ENCODE data around the gene PLSCR3. TPM values are rescaled to one million over a fixed set of nuclear protein-coding genes. Genes with fewer than 3 reads are reported as not detected.

PLSCR3 gene
- total RNA-seq, 2 experiments from 2014 or later, result 78.2 to 87.0 TPM

DNA sequence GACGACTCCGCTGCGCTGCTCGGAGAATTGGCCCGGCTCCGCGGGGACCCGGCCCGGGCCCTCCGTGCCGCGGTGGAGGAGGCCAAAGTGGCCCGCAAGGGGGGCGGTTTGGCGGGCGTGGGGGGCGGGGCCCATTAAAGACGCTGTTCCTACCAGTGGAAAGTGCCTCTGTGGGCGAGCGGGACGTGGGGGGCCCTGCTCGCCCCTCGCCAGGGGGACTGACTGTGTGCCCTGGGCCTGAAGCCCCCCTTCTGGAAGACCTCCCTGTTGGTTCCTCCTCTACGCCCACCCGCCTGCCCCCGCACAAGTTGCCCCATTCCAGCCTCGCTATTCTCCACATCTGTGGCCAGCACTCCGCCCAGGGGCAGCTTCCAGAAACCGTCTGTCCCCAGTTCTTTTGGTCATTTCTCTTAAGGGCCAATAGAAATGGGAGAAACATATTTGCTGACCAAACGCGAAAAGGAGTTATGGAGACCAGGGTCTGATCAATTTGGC lies 43.1 kb upstream of the PLSCR3 start:
- Mint-ChIP-seq H3K27ac (no peak overlapping the region), H3K4me1 (ENCODE audit: low read depth) (peaks cover 43% of the 10 kb centered on the region), H3K9me3 (no peaks in the 10 kb centered on the region), H3K4me3 (peak overlapping the region; percentile 66), H3K27me3 (peaks cover 33% of the 10 kb centered on the region), H3K36me3 (peaks cover 6% of the 10 kb centered on the region)
- ChIA-PET CTCF (interaction anchor here (0.5 to 5.0 kb wide), 27 partner anchors 9 to 656 kb away, joined by 3 to 71 read pairs (median 7); partner anchors contain the start of genes ACAP1, CHRNB1, NEURL4 and POLR2A), POLR2A (interaction anchor here (0.9 to 2.9 kb wide), 14 partner anchors 17 to 404 kb away, joined by 3 to 25 read pairs (median 4); partner anchors contain the start of genes POLR2A, TMEM256 and TP53)
- DNase-seq, result no peak
- intact Hi-C loops (cut with micrococcal nuclease), result loop anchor here (2.0 to 10.0 kb wide), 4 partner anchors 105 to 687 kb away; partner anchors contain the start of genes CTDNEP1, ELP5, FXR2 and HES7

DNA sequence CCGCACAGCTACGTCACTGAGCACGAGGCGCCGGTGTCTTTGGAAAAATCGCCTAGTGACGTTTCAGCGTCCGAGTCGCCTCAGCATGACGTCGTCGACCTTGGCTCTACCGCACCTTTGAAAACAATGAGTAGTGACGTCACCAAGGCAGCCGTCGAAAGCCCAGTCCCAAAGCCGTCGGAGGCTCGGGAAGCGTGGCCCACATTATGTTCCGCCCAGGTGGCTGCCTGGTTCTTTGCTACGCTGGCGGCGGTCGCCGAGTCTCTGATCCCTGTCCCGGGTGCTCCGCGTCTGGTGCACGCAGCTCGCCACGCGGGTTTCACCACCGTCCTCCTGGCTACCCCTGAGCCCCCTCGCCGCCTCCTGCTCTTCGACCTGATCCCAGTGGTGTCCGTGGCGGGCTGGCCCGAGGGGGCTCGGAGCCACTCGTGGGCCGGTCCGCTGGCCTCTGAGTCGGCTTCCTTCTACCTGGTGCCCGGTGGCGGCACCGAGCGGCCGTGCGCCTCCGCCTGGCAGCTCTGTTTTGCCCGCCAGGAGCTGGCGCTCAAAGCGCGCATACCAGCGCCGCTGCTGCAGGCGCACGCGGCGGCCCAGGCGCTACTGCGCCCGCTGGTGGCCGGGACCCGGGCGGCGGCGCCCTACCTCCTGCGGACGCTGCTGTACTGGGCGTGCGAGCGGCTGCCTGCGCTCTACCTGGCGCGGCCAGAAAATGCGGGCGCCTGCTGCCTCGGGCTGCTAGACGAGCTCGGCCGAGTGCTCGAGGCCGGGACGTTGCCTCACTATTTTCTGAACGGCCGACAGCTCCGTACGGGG lies 42.4 kb upstream of the PLSCR3 start:
- ChIA-PET POLR2A (interaction anchor here (0.6 to 2.9 kb wide), 19 partner anchors 7 to 405 kb away, joined by 3 to 25 read pairs (median 3); partner anchors contain the start of genes ACAP1, POLR2A, TMEM256 and TP53), CTCF (interaction anchor here (0.5 to 5.0 kb wide), 38 partner anchors 9 to 657 kb away, joined by 3 to 71 read pairs (median 6); partner anchors contain the start of genes ACAP1, CHRNB1, NEURL4 and PLSCR3)
- peak; percentile 89 for DNase-seq
- intact Hi-C loops (cut with micrococcal nuclease), result loop anchor here (2.0 to 10.0 kb wide), 4 partner anchors 104 to 688 kb away; partner anchors contain the start of genes CTDNEP1, ELP5, FXR2 and HES7
- H3K27me3 Mint-ChIP-seq, result peaks cover 28% of the 10 kb centered on the region
- peak overlapping the region; percentile 95 for H3K27ac Mint-ChIP-seq
- H3K9me3 Mint-ChIP-seq, result no peaks in the 10 kb centered on the region
- peak overlapping the region; percentile 91 for H3K4me3 Mint-ChIP-seq
- H3K4me1 Mint-ChIP-seq (ENCODE audit: low read depth), result peaks cover 43% of the 10 kb centered on the region
- peaks cover 6% of the 10 kb centered on the region for H3K36me3 Mint-ChIP-seq

DNA sequence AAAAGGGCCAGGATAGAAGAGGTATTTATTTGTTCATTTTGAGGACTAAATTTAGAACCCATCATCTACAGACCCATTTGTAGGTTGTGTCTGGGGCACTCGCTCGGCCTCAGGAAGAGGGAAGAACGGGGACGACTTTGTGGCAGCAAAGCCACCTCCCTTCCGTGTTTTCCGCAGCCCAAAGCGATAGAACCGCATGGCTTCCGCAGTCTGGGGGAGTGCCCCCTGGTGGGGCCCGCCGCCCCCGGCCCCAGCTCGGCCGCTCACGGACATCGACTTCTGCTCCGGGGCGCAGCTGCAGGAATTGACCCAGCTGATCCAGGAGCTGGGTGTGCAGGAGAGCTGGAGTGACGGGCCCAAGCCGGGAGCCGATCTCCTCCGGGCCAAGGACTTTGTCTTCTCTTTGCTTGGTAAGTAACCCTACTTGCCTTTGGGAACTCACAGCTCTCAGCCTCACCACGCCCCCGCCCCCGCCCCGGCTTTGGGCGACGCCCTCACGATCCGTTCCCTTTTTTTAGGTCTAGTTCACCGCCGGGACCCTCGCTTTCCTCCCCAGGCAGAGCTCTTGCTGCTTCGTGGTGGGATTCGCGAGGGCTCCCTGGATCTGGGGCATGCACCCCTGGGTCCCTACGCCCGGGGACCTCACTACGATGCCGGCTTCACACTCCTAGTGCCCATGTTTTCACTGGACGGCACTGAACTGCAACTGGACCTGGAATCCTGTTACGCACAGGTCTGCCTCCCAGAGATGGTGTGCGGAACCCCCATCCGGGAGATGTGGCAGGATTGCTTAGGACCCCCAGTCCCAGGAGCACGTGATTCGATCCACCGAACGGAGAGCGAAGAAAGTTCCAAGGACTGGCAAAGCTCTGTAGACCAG lies 41.6 kb upstream of the PLSCR3 start:
- intact Hi-C loops (cut with micrococcal nuclease), result loop anchor here (1.0 to 10.0 kb wide), 13 partner anchors 19 to 689 kb away; partner anchors contain the start of genes CTDNEP1, EIF5A, ELP5 and FXR2
- CTCF ChIA-PET, result interaction anchor here (0.7 to 5.0 kb wide), 31 partner anchors 10 to 390 kb away, joined by 3 to 71 read pairs (median 6); partner anchors contain the start of genes ACAP1, CHRNB1, PLSCR3 and POLR2A
- Mint-ChIP-seq H3K9me3 (no peaks in the 10 kb centered on the region), H3K4me1 (ENCODE audit: low read depth) (peaks cover 42% of the 10 kb centered on the region), H3K27me3 (peaks cover 22% of the 10 kb centered on the region), H3K27ac (peak overlapping the region; percentile 95), H3K36me3 (peaks cover 6% of the 10 kb centered on the region), H3K4me3 (peak overlapping the region; percentile 91)
- POLR2A ChIA-PET, result interaction anchor here (0.6 to 2.9 kb wide), 16 partner anchors 8 to 406 kb away, joined by 3 to 25 read pairs (median 4); partner anchors contain the start of genes ACAP1, MPDU1, POLR2A and TMEM256
- peak; percentile 74 for DNase-seq

DNA sequence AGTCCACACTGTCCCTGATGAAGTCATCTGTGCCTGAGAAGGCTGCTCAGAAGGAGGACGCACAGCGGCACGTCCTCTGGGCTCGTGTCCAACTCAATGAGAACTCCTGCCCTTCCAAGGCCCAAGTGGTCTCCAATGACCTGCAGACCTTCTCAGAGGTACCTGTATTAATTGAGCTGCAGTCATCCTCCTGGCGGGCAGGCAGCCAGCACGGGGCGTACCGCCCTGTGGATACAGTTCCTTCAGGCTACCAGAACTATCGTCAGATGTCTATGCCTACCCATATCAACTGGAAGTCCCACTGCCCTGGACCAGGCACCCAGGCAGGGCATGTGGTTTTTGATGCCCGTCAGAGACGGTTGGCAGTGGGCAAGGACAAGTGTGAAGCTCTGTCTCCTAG lies 38.0 kb upstream of the PLSCR3 start:
- H3K9me3 Mint-ChIP-seq, result no peaks in the 10 kb centered on the region
- intact Hi-C loops (cut with micrococcal nuclease), result loop anchor here (10.0 kb wide), 1 partner anchor 693 kb away; the partner anchor contains the start of gene HES7
- DNase-seq, result no peak
- H3K36me3 Mint-ChIP-seq, result peaks cover 1% of the 10 kb centered on the region
- no peaks in the 10 kb centered on the region for H3K27me3 Mint-ChIP-seq
- ChIA-PET CTCF (no interaction called here), POLR2A (no interaction called here)
- H3K4me3 Mint-ChIP-seq, result no peak overlapping the region
- no peak overlapping the region for H3K27ac Mint-ChIP-seq
- H3K4me1 Mint-ChIP-seq (ENCODE audit: low read depth), result peaks cover 14% of the 10 kb centered on the region

DNA sequence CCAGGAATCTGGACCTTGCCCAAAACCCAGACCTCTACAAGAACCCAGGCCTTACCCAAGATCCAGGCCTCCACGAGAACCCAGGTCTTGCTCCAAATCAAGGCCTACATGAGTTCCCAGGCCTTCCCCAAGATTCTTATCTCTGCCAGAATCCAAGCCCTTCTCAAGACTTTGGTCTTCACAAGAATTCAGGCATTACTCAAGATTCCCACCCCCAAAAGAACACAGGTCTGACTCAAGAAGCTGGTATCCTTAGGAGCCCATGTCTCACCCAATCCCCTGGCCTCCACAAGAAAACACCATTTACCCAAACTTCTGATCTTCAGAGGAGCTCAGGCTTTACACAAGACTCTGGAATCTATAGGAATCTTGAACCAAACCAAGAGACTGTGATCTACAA lies 36.9 kb upstream of the PLSCR3 start:
- no peak for DNase-seq
- H3K27ac Mint-ChIP-seq, result no peak overlapping the region
- CTCF ChIA-PET, result interaction anchor here (0.7 to 1.1 kb wide), 2 partner anchors 75 to 135 kb away, joined by 3 read pairs; no protein-coding TSS in a partner anchor
- no peak overlapping the region for H3K4me3 Mint-ChIP-seq
- no peaks in the 10 kb centered on the region for H3K36me3 Mint-ChIP-seq
- intact Hi-C loops (cut with micrococcal nuclease), result loop anchor here (10.0 kb wide), 1 partner anchor 694 kb away; the partner anchor contains the start of gene HES7
- peaks cover under 1% of the 10 kb centered on the region for H3K27me3 Mint-ChIP-seq
- no peaks in the 10 kb centered on the region for H3K9me3 Mint-ChIP-seq
- peaks cover 8% of the 10 kb centered on the region for H3K4me1 Mint-ChIP-seq (ENCODE audit: low read depth)
- POLR2A ChIA-PET, result no interaction called here

DNA sequence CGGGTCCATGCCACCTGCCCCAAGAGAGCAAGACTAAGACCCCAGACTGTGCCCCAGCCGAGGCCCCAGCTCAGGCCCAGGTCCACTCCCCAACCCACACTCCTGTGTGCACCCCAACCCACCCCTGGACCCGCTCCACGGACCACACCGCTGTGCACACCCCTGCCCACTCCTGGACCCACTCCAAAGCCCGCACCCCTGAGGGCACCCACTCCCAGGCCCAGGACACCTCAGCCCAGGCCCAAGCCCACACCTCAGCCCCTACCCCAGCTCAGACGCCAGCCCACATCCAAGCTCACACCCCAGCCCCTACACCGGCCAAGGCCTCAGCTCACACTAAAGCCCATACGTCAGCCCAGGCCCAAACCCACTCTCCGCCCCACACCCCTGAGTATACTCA lies 35.4 kb upstream of the PLSCR3 start:
- ChIA-PET POLR2A (no interaction called here), CTCF (no interaction called here)
- no peak overlapping the region for H3K27ac Mint-ChIP-seq
- intact Hi-C loops (cut with micrococcal nuclease), result loop anchor here (10.0 kb wide), 1 partner anchor 695 kb away; the partner anchor contains the start of gene HES7
- H3K4me1 Mint-ChIP-seq (ENCODE audit: low read depth), result no peaks in the 10 kb centered on the region
- no peaks in the 10 kb centered on the region for H3K36me3 Mint-ChIP-seq
- H3K4me3 Mint-ChIP-seq, result no peak overlapping the region
- no peak for DNase-seq
- H3K9me3 Mint-ChIP-seq, result no peaks in the 10 kb centered on the region
- H3K27me3 Mint-ChIP-seq, result peaks cover 2% of the 10 kb centered on the region

DNA sequence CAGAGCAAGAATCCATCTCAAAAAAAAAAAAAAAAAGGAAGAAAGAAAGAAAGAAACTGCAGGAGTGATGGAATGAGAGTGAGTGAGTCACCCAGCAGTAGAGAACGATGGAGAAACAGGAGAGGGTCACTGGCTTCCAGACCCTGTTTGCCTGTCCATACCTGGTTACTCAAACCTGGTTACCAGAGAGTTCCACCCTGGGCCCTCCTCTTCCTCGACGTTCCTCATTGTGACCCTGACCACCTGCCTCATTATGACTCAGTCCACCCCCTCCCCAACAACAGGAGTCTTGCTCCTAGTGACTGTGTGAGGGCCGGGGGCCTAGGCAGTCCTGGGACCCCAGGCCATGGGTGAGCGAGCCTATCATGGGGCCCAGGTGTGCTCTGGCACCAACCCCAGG lies 34.2 kb upstream of the PLSCR3 start, which contains the start of gene SPEM3:
Gene SPEM3, plus strand, starts transcription at position 301 of the 400 bp plus-strand sequence. Its CDS starts 46 bp downstream, at position 347.
- POLR2A ChIA-PET, result no interaction called here
- Mint-ChIP-seq H3K4me3 (no peak within 1 kb of the TSS), H3K27me3 (peaks cover 2% of the 10 kb centered on the region), H3K4me1 (ENCODE audit: low read depth) (no peaks in the 10 kb centered on the region), H3K27ac (no peak within 1 kb of the TSS), H3K36me3 (no peaks in the 10 kb centered on the region), H3K9me3 (no peaks in the 10 kb centered on the region)
- CTCF ChIA-PET, result no interaction called here
- intact Hi-C loops (cut with micrococcal nuclease), result no loop called here
- no peak for DNase-seq

DNA sequence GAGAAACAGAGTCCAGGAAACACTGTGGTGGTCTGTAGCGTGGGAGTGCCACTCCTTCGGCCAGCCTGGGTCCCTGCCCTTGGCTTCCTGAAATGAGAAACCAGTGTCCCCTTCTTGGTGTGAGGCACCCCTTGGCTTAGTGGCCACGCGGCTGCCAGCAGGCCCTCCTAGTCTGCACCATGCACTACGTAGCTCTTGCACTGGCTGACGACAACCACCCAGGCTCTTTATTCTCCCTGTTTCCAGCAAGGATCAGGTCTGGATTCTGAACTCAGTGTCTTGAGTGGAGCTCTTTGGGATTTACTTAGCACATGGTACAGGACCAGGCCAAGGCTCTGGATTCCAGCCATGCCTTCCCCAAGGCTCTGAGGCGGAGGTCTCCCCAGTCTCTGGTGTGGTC lies 33.2 kb upstream of the PLSCR3 start:
- Mint-ChIP-seq H3K9me3 (no peaks in the 10 kb centered on the region), H3K27ac (no peak overlapping the region), H3K27me3 (peaks cover 2% of the 10 kb centered on the region), H3K36me3 (no peaks in the 10 kb centered on the region), H3K4me3 (no peak overlapping the region), H3K4me1 (ENCODE audit: low read depth) (no peaks in the 10 kb centered on the region)
- POLR2A ChIA-PET, result no interaction called here
- intact Hi-C loops (cut with micrococcal nuclease), result no loop called here
- no peak for DNase-seq
- CTCF ChIA-PET, result no interaction called here

DNA sequence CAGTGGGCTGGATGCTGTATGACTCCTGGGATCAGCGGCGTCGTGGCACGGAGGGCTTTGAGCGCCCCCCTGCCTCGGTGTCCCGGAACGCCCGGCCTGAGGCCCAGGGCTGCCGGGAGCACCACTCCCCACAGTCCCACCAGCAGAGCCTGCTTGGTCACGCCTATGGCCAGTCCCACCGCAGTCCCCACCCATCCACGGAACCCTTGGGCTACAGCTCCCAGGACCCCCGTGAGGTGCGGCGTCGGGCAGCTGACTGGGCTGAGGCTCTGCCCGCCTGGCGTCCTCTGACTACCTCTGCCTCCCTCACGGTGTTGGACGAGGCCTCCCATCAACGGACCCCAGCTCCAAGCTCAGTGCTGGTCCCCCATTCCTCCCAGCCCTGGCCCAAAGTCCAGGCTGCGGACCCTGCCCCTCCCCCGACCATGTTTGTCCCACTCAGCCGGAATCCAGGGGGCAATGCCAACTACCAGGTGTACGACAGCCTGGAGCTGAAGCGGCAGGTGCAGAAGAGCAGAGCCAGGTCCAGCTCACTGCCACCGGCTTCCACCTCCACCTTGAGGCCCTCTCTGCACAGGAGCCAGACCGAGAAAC lies 32.7 kb upstream of the PLSCR3 start:
- H3K27me3 Mint-ChIP-seq, result peaks cover 2% of the 10 kb centered on the region
- H3K27ac Mint-ChIP-seq, result no peak overlapping the region
- no peak for DNase-seq
- H3K36me3 Mint-ChIP-seq, result no peaks in the 10 kb centered on the region
- H3K9me3 Mint-ChIP-seq, result no peaks in the 10 kb centered on the region
- H3K4me1 Mint-ChIP-seq (ENCODE audit: low read depth), result no peaks in the 10 kb centered on the region
- CTCF ChIA-PET, result no interaction called here
- H3K4me3 Mint-ChIP-seq, result no peak overlapping the region
- intact Hi-C loops (cut with micrococcal nuclease), result no loop called here
- POLR2A ChIA-PET, result no interaction called here

DNA sequence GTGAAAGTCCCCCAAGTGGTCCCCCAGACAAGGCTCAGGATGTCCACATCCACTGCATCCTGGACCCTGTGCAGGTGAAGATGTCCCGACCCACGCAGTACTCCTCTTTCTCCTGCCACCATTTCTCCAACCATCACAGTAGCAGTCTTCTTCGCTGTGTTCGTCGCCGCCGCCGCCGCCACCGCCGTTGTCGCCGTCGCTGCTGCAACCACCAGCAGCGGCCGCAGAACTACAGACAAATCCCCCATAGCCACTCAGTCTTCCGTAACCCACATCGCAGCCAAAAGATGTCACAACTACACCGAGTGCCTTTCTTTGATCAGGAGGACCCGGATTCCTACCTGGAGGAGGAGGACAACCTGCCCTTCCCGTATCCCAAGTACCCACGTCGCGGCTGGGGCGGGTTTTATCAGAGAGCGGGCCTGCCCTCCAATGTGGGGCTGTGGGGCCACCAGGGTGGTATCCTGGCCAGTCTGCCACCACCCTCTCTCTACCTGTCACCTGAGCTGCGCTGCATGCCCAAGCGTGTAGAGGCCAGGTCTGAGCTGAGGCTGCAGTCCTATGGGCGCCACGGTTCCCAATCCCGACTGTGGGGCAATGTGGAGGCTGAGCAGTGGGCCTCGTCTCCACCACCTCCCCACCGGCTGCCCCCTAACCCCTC lies 32.0 kb upstream of the PLSCR3 start:
- Mint-ChIP-seq H3K9me3 (no peaks in the 10 kb centered on the region), H3K4me3 (no peak overlapping the region), H3K4me1 (ENCODE audit: low read depth) (no peaks in the 10 kb centered on the region), H3K27me3 (peaks cover 2% of the 10 kb centered on the region), H3K36me3 (no peaks in the 10 kb centered on the region), H3K27ac (no peak overlapping the region)
- intact Hi-C loops (cut with micrococcal nuclease), result no loop called here
- DNase-seq, result no peak
- ChIA-PET CTCF (no interaction called here), POLR2A (no interaction called here)

DNA sequence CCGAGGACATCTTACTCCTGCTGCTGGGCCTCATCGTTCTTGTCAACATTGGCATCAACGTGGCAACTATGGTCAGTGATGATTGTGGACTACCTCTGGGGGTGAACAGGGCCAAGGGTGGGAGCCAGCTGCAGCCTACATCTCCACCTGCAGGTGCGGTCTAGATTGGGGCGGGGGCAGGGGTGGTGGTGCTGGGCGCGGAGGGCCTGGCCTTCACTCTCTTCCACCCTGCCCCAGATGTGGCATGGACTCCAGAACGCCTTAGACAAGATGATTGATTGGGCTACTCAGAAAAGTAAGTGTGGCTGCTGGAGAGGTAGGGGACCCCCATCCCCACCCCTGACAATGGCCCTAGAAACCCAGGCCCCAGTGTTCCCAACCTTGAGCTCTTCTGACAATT lies 31.4 kb upstream of the PLSCR3 start:
- DNase-seq, result no peak
- Mint-ChIP-seq H3K27ac (no peak overlapping the region), H3K4me3 (no peak overlapping the region), H3K36me3 (no peaks in the 10 kb centered on the region), H3K9me3 (no peaks in the 10 kb centered on the region), H3K27me3 (peaks cover 2% of the 10 kb centered on the region), H3K4me1 (ENCODE audit: low read depth) (no peaks in the 10 kb centered on the region)
- POLR2A ChIA-PET, result no interaction called here
- CTCF ChIA-PET, result interaction anchor here (1.5 kb wide), 2 partner anchors 11 to 69 kb away, joined by 4 read pairs; no protein-coding TSS in a partner anchor
- intact Hi-C loops (cut with micrococcal nuclease), result no loop called here
